ENCODE results near the gene KIF6.

The KIF6 gene

DNA sequence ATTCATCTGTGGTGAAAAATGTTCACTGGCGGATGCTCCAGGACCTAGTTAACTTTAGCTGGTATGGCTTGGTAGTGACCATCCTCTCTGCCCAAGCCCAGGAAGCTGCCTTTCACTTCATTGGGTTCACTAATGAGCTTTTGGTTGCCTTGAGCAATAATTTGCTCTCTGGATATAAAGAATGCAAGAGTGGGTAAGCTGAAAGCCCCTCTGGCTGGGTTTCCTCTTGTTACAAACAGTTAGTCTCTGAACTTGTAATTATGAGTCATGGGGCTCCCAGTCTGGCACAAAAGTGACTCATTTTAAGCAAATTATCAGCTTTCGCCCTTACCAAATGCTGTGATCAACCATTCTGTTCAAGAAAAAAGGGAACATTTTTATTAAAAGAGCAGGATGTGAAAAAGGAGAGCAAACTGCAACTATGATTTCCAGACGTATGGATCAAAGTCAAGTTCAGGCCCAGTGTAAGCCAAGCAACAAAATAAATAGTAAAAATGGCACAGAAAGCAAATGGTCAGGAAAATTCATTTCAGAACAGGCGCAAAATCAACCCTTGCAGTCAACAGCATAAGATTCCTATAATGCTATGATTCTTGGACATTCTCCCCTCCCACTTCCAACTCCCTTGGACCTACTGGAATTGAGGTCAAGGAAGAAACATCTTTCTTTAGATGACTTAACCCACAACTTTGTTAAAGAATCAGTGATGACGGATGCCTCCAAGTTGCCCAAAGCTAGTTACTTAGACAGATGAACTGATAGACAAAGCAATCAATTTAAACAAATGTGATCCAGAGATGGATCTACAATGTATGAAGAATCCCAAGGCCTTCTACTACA, 272.7 kb downstream of the KIF6 start:
- no peak for DNase-seq (ENCODE audit: low read depth in 2 of 2)

DNA sequence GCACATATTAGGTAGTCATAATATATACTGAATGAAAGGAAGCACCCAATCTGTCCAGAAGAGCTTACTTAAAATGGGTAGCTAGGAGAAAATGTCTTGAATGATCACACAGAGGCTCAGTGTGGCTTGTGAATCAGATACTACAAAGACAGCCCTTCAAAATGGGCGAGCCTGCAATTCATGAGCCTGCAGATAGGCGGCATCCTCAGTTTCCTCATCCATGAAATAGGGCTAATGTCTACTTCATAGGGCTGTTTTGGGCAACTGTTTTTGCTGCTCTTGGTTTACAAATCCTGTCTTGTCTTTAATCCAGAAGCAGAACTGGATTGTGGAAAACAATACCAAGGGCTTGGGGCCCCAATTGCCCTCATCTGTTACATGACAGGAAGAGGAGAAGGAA, 273.4 kb downstream of the KIF6 start:
- DNase-seq (ENCODE audit: low read depth in 2 of 2) = no peak

DNA sequence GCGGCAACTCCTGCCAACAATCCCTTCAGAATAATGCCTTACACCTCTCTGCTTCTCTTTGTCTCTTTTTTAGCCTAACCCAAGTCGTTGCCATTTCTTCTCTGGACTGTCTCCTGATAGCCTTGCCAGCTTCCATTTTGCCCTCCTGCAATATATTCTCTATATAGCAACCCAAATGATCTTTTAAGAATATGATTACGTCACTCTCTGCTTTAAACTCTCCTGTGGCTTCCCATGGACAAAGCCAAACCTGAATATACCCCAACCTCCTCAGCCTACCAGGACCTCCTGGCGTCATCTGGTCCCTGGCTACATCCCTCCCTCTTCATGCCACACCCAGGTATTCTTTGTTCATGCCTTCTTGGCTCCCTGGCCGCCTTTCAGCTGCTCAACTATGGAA, 276.2 kb downstream of the KIF6 start:
- DNase-seq (ENCODE audit: low read depth in 2 of 2) = no peak

DNA sequence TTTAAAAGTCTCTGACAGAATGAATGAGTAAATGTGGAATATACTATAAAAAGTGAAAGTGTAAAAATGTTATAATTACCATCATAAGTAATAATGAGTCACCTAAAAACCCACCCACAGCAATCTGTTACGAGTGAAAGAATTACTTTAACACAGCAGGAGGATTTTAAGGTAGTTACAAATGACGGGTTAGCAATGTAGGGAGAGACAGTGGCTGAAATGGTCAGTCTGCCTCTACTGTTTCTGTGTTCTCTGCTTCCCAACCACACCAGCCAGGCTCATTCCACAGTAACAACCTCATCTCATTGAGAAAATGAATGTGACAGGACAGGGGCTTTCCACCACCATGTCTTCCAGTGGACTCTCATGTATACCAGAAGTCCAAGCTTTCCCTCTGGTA, 278.3 kb downstream of the KIF6 start:
- no peak for DNase-seq (ENCODE audit: low read depth in 2 of 2)

DNA sequence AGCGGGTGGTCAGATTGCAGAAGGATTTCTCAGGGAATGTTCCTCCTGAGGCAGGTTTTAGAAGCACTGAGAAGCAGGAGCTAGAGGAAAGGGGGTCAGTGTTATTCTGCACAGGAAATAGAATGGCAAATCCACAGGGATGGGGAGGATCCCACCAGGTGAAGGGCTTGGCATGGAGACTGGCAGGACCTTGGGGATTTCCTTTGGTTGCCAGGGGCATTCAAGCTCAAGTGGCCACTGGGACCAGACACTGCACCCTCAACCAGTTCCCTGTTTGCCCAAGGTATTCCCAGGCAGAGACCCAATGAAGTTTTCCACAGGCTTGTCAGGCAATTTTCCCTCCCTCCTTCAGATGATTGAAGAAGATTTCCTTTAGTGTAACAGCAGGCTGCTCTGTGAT, 279.5 kb downstream of the KIF6 start:
- DNase-seq (ENCODE audit: low read depth in 2 of 2) = no peak

DNA sequence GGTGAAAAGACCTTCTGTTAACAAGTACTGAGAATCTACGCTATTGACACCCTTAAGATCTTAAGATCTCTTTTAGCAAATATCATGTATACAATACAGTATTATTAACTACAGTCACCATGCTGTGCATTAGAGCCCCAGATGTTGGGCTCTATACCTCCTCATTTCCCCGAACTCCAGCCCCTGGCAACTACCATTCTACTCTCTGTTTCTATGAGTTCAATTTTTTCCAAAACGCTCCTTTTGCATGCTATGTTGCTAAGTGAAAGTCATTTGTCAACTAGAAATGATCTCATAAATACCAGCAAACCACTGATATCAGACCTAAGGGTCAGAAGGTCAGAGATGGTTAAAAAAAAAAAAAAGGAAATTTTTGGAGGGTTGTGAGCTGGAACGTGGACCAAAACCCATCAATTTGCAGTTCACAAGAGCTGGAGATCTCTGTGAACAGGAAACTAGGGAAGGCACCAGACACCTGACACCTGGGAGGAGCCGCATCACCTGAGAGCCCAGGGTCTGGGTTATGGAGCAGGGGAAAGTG, 280.7 kb downstream of the KIF6 start:
- no peak for DNase-seq (ENCODE audit: low read depth in 2 of 2)

DNA sequence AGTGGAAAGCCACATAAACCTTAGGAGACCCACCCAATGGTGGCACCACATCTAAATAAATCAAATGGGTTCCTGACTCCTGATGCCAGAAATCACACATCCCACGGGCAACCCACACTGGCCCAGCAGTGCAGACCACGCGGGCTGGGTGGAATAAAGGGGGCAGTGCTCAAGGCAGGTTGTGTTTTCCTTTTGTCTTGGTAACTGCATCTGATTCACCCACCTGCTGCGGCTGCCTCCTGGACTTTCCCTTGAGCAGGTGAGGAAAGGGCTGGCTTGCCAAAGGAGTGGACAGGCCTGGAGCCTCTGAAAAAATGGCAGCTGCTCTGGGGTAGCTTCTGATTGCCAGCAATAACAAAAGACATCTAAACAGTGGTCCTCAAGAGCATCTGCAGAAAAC, 283.2 kb downstream of the KIF6 start:
- no peak for DNase-seq (ENCODE audit: low read depth in 2 of 2)

DNA sequence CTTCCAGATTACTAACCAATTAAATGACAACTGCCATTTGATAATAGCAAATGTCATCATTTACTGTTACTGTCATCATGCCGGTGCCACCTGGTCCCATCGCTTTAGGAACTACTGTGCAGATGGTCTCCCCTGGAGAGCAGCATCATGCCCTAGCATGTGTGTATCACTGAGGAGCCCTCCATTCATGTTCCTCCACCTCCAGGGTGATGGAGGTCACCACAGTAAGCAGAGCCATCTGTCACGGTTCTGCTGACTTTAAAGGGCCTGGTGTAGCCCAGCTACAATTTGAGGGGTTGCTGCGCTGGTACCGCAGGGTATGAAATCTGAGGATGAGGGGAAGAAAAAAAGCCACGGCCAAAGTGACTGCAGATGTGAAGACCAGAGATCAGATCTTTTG, 283.9 kb downstream of the KIF6 start:
- no peak for DNase-seq (ENCODE audit: low read depth in 2 of 2)

DNA sequence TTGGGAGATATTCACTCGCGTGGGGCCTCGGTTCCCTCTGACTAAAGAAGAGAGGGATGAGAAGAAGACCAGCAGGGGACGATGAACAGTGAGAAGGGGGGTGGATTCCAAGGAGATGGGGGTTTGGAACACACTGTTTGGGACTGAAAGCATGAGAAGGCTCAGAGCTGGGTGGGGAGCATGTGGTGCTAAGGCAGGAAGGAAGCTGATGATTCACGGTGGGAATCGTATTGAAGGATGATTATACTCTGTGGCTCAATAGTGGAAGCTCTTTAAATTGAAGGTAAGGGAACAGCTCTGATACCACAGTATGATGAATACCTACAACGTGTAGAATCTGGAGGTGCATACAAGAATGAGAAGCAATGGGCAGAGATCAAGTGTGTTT, 285.2 kb downstream of the KIF6 start:
- DNase-seq (ENCODE audit: low read depth in 2 of 2) = no peak

DNA sequence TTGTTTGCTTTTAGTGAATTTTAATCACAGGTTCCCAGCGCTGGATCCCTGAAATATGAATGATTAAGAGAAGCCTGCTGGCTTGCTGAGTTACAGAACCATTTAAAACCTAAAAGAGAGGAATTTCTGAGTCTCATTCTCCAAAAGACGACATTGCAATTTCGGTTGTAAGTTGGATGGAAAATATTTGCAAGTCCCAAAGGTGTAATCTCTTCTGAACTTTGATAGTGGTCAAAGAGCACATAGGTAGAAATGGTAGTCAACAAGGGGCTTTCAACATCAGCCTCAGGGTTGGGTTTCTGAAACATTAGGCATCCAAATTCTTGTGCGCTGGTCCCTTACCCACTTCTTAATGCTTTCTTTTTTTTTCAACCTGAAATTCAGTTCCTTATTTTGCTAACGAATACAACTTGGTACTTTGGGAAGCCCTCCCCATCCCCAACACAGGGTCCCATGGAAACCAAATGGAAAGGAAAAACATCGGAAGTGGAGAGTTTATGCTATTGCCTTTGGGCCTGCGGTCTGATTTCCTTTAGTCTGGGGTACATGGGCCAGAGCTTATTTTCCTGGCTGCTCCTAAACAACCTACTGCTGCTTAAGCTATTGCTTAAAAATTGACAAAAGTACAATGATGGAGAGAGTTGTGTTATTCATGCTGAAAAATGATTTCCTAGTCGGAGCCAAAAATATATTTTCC, 285.7 kb downstream of the KIF6 start:
- DNase-seq (ENCODE audit: low read depth in 2 of 2) = no peak

DNA sequence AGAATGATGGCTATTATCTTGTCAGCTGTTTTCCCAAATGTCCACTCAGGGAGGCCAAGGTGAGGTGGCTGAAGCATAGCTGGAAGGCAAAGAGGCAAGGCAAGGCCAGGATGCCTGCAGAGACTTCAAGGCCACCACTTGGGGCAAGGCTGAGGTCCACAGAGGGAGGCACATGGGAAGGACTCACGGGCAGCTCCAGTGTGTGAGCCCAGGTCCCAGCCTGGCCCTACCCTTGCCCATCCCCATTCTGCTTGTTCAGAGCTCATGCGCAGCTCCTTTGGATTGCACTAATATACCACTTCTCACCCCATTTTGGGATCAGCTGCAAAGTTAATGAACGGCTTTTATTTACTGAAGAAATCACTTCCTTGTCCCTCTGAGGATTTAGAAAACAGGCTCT, 291.6 kb downstream of the KIF6 start:
- DNase-seq (ENCODE audit: low read depth in 2 of 2) = no peak

DNA sequence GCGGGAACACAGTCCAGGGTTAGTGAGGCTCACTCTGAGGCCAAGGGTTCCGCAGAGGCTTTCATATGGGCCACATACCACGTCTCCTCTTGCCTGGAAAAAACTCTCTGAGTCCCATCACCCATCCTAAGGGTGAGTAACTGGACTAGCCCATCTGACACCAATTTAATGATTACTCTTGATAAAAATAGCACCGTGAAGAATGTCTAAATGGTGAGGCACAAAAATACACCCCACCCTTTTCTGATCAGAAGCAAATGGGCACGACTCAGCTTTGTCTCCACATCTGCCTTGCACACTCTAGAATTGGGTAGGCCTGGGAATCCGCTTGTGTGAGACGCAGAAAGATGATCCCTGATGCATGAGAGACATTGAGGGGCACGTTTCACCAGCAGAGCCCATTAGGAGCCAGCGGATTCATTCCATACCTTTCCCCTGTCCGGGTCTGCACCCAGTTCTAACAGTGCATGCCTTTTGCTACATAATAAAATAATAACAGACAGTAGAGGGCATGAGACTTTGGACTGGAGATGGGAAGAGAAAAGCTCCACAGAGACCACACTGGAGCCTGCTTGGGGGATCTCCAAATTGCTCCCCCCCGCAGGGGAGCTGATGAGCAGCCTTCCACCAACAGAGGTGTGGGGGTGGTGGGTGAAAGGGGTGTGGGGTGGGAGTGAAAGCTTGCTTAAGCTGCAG, 292.7 kb downstream of the KIF6 start:
- DNase-seq (ENCODE audit: low read depth in 2 of 2) = no peak

DNA sequence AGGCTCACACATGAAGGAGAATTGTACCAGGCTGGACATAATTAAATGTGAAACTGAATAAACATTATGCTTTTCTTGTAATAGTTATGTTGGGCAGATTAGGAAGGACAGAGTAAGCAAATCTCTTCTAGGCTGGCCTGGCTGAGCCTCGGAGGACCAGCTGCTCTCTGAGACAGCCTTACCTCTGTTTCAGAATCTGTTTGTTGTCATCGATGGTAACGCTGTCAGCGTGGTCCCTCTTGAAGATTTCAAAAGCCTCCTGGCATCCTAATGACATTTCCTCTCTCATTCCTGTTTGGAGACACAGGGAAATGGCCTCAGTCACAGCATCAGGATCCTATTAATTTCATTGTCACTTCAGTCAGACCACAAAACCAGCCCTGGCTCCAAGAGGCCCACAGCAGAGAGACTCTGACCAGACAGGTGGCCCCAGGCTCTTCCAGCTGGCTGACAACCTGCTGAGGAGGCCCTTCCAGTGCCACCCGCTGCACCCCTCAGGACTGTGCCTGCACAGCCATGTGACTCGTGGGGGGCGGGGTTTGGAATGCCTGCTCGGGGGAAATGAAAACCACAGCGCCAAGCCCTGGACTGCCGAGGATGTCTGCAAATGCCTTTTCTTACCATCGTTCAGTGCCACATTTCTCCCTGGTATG, 294.2 kb downstream of the KIF6 start:
- no peak for DNase-seq (ENCODE audit: low read depth in 2 of 2)

DNA sequence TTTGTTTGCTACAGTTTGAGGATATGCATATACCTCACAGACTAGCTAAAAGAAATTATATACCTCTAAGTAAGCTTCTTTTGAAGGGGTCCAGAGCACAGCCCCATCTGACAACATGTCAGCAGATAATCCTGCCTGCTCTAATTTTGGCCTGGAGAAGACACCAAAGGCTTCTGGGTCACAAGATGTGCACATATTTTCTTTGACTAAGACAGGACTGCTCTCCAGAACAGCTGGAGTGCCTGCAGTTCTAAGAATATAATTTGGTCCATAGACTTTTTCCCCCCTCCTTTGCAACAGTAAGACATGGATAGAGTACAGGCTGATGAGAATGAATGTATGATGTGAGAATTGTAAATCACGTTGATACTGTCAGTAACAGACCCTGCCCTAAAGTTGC, 294.8 kb downstream of the KIF6 start:
- no peak for DNase-seq (ENCODE audit: low read depth in 2 of 2)

DNA sequence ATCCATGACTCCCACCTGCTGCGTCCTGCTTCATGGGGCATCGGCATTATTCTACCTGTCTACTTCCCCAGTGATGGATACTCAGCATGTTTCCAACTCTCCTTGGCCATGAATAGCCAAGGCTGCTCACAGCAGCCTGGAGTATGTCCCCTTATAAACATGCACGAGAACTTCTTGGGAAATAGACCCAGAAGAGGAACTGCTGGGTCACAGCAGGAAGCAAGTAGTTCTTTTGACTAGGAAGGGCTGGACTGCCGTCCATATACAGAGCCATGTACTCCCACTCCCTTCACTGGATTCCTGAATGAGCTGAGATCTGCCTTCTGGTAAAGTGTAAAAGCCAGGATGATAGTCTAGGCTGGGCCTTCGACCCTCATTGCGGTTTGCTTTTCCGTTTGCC, 296.4 kb downstream of the KIF6 start:
- no peak for DNase-seq (ENCODE audit: low read depth in 2 of 2)

DNA sequence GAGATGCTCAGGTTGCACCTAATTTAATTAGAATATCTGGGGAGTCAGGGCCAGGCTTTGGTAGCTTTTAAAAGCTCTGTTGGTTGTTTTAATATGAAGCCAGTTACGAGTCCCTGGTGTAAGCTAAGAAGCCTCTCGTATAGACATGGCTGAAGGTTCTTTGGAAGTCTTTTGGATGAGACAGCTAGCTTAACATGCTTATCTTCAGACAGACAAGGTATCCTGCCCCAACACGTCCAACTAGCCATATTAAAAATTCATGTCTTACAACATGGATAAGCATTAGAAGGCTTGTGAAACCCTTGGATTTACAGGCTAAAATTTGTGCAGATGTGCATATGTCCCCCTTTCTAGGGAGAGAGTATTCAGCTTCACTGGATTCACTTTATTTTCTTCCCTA, 297.1 kb downstream of the KIF6 start:
- no peak for DNase-seq (ENCODE audit: low read depth in 2 of 2)

DNA sequence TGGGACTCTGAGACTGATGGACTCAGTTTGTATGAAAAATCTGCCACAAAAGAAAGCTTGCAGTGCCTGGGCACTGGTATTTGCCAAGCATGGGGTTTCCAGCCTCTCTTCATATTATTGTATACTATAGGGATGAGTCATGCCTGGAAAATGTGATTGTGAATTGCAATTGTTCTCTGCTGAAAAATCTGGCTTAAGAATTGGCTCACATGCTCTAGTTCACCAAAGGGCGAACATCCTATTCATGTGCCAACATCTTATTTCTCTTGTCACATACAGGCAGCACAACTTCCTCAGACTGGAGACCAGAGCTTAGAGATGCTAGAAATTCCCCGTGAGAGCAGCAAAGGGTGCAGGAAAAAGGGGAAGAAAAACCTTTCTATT, 299.1 kb downstream of the KIF6 start:
- DNase-seq (ENCODE audit: low read depth in 2 of 2) = no peak

DNA sequence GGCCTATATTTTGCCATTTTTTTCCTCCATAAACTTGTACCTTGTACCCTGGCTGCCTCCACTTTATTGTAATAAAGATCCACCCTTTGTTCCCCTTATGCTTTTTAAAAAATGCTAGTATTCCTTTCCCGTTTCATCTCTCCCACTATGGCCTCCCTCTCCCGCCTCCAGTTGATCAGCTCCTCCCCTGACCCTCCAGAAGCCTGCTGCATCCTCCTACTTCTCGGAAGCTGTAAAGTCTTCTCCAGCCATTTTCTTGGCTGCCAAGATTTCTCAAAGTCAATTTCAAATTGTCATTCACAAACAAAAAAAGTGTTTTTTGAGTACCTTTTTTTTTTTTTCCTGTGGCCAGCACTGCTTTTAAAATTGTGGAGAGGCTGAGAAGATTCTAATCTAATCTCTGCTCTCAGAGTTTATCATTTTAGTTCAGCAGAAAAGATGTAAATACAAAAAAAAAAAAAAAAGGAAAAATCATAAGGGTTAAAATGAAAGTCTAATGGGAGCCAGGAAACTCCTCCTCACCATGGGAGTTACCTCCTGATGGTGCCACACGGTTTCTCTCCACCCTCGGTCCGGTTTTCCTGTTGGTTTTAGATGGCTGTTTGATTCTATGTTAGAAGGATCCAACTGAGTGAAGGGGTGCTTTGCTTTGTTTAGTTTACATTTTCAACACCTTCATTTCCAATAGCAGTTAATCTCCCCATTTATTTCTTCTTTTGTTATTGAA, 299.7 kb downstream of the KIF6 start:
- DNase-seq (ENCODE audit: low read depth in 2 of 2) = no peak

DNA sequence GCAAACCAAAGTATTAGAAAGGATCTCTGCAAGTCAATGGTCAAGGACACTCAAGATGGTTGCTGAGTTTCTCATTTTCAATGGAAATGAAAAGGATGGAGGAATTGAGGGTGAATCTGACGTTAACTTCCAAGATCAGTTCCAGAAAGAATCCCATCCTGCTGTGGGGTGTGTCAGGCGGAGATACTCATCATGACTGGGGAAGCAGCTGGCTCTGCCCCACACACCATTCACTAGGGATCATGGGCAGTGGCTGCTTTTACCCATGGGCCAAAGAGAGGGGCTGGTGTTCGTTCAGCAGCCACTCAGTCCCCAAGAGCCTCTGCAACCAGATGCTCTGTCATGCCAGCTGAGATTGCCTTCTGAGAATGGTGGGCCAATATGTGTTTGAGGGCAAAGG, 300.4 kb downstream of the KIF6 start:
- no peak for DNase-seq (ENCODE audit: low read depth in 2 of 2)

DNA sequence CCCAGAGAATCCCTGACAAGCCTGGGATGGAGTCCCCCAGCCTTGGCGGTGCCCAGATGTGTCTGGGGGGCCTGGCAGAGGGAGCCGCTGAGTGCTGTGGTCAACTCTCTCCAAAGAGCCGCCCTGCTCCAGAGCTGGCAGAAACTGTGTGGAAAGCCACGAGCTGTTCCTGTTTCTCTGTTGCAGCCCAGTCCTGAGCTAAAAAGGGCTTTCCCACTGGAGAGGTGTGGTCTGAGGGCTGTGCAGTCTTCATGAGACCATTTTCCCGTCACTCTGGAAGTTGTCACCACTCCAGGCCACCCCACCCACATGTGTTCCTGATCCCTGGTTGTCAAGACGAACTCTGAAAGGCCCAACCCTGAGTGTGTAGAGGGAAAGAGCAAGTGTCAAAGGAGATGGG, 303.0 kb downstream of the KIF6 start:
- no peak for DNase-seq (ENCODE audit: low read depth in 2 of 2)

DNA sequence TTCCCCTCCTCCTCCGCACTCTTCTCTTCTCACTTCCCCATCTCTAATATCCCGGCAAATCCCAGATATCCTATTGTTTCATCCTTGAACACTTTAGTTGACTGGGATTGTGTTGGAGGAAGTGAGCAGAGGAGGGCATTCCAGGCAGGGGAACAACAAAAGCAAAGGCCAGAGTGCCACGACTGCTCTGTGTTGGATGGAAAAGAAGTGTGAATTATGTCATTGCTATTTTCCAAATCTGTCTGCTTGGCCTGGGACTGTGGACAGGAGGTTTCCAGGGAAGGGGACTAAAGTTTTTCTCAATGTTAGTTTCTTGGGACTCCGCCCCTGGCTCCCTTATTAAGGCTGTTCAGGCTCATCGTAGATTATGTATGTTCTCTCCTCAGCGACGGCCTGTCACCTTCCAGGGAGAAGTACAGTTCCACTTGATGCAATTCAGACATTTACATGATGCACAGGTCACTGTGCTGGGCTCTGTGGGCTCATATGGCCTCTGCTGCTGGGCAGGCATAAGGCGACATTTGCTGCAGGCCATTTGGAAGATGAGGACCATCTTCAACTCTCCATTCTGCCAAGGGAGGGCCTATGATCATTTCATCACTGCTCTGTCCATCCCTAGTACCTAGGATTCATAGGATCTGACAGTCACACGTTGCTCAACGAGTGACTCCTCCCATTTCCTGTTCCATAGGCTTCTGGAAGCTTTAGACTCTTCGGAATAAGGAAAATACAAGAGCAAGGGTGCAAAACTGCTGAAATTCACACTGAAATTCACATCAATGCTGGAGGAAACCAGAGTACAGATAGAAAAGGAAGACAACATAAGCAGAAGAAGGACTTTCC, 303.6 kb downstream of the KIF6 start:
- no peak for DNase-seq (ENCODE audit: low read depth in 2 of 2)
